COLO668 (cell line): ENCODE data around the gene CHAT.

Source experiments
- DNase-seq: peaks from one replicate; lab custom pipeline; 2025; ENCODE audit not compliant: unreplicated experiment; lab: John Stamatoyannopoulos, UW

Gene CHAT

DNA sequence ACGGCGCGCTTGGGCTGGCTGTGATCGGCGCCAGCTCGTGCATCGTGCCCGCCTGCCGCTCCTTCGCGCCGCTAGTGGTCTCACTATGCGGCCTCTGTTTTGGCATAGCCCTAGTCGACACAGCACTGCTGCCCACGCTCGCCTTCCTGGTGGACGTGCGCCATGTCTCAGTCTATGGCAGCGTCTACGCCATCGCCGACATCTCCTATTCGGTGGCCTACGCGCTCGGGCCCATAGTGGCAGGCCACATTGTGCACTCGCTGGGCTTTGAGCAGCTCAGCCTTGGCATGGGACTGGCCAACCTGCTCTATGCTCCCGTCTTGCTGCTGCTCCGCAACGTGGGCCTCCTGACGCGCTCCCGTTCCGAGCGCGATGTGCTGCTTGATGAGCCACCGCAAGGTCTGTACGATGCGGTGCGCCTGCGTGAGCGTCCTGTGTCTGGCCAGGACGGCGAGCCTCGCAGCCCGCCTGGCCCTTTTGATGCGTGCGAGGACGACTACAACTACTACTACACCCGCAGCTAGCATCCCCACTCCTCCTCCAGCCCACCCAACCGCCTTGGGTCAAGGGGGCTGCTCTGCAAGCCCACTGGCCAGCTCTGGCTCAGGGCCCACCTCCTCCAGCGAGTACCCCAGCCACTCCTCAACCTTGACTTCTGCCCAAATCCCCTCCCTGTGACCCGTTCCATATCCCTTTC lies 1.9 kb upstream of the CHAT start:
- no peak for DNase-seq

DNA sequence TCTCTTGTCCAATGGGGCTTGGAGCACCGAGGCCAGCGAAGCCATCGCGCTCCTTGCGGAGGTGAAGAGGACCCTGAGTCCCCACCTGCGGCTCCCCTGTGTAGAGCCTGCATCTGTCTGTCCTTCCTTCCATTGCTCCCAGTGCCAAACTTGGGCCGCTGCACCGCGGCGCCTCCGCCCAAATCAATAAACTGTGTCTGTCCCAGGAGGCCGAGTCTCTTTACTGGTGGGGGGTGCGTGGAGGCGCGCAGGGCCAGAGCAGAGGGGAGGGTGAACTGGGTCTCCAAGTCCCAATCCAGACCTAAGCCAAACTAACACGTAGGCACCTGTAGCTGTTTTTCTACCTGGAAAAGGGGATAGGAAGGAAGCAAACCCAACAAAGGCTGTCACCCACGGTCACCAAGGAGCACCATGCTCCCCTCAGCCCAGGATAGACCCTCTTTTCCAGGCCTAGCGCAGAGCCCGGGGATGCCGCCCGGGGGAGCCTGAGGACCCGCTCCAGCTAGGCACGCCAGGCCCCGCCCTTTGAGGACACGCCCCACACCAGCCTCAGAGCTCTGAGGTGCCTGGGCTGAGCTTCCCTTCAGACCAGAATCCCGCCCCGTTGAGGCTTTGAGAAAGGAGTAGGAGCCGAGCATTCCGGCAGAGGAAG lies 1.2 kb upstream of the CHAT start:
- peak; percentile 4 for DNase-seq

DNA sequence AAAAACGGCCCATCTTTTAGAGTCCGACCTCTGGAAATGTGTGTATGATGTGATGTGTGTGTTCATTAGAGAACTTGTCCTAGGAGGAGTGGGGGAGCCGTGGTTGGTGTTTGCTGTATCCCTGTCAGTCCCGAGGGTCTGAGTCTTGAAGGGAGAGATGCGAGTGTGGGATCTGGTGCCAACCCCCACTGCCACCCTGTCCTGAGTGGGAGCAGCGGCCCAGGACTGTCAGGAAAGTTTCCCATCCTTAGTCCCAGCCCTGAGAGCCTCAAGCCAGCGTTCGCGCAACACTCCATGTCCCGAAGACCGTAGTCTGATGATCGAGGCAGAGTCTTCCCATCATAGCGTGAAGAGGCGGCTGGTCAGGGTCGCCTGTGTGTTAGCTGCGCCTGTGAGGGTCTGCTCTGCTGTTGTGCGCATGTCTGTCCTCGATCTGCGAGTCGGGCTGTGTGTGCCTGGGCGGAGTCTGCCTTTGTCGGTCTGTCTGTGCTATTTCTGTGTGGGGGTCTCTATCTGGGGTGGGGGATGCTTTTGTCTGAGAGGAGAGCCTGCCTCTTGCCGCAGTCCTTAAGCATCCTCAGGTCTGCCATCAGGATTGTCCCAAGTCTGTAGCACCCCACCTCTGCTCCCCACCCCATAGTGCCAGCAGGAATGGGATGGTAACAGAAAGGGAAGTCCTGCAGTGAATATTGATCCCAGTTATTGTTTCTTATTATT lies 514 bp upstream of the CHAT start:
- no peak for DNase-seq

DNA sequence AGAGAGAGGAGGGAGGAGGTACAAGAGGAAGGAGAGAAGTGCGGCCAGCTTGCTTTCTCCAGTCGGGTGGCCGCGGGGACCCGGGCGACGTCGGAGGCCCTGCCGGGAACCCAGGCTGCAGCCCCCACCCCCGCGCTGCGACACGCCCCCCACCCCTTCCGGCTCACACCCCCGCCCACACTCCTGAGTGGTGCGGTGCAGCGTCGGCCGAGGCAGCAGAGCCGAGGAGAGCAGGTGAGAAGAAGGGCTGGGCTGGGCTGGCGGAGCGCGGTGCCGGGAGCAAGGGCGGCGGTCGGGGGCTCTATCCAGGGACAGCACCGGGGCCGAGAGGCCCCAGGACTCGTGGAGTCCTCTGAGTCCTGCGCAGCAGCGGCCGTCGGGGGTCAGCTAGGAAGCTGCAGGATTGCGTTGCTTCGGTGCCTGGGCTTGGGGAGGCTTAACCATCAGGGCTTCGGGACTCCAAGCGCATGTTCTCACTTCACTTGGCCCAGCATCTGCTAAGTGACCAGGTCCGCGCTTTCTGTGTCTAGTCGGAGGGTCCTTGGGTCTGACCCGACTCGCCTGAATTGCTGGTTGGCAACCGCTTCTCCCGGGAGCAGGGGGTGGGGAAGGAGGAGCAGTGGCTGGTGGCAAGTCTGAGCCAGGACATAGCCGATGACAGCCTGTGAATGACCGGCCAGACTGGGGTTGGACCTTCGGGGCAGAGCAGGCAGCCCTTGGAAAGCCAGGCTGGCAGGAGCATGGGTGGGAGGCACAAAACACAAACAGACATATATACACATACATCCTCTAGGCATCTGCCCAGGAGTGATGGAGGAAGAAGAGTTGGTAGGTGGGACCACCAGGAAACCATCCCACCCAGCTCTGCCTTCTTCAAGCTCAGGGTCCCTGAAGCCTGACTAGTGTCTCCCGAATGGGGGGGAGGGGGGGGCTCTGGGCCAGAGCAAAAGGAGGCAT lies 683 bp downstream of the CHAT start:
- no peak for DNase-seq

DNA sequence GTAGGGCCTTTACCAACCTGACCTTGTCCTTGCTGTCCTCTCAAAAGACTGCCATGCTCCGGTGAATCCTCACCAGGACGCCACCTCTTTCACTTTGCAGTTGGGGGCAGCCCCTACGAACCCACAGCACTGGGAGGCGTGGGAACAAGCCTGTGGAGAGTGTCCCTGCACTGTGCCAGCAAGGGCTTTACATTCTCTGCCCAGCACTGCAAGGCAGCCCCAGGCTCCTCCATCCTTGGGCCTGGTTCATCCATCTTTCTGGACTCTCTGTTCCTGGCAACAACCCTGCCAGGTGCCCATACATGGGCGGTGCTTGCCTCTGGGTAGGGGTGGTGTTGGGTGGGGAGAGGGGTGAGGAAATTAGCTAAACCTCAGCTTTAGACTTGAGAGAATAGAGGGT lies 1.4 kb downstream of the CHAT start:
- no peak for DNase-seq

DNA sequence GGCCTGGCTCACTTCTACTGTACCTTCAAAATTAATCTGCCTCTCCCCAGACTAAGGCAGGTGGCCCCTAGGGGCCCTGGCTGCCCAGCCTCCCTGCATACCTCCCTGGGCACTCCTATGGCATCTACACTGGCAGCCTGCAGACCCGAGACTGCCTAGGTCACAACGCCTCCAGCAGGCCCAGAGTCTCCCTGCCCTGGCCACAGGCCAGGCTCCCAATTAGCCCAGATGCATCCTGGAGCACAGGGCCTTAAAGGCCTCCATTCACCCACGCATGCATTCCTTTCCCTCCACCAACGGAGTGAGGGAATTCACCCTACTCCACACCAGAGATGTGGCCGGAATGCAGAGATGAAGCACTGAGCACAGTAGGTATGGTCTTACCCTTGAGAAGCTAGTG lies 1.9 kb downstream of the CHAT start:
- DNase-seq: no peak

DNA sequence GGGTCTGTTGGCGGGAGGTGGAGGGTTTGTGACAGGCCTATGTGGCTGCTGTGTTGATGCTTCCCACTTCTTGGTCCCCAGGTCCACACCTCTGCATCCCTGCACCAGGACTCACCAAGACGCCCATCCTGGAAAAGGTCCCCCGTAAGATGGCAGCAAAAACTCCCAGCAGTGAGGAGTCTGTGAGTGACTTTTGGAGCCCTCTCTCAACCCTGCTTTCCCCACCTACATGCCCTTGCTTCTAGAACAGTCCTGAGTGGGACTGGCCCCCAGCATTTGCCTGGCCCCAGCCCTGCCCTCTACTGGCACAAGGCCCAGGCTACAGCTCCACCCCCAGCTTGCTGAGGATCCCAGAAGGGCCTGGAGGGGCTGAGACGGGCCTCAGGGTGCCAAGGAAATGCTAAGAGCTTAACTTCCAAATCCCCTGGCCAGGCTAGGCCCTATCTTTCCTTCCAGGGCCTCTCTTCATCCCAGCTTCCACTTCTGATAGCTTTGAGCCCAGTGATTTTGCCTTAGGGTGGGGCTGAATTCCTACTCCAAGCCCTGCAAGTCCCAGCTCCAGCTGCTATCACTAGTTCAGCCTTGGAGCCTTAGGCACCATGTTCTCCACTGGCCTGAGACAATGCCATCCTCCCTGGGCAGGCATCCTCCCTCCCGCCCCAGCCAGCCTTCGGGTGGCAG lies 2.7 kb downstream of the CHAT start:
- DNase-seq: no peak

DNA sequence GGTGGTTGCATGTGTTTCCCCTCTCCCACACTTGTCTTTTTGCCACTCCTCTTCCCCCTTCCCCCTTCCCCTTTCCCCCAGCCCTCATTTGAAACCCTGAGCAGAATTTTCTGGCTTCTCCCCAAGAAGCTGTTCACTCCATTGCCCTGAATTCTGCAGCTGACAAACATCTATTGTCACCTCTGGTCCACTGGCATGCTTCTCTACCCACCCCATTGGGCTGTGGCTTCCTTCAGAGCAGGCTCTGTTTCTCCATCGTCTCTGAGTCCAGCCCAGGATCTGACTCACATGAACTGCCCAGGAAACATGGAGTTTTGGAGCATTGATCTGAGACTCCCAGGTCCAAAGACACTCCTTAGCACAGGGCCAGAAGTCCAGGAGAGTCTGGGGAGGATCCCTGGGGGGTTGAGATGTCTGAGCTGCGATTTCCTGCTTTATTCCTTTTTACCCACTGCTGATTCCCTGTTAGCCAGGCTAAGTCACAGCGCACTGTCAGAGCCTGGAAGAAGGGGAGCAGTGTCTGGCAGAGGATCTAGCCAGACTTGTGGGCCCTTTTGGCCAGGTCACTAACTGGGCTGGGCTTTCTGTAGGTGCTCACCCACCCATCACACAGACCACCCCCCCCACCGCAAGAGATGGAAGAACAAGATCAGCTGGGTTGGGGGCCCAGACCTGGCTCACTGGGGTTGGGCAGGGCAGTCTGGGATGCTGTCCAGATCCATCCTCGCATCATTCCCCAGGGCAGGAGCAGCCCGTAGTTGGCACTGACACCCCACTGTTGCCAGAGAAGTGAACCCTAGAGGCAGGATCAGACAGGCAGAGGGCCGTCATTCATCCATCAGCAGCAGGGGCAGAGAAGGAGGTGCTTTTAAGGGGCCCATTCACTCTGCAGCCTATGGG lies 3.5 kb downstream of the CHAT start:
- DNase-seq: no peak

DNA sequence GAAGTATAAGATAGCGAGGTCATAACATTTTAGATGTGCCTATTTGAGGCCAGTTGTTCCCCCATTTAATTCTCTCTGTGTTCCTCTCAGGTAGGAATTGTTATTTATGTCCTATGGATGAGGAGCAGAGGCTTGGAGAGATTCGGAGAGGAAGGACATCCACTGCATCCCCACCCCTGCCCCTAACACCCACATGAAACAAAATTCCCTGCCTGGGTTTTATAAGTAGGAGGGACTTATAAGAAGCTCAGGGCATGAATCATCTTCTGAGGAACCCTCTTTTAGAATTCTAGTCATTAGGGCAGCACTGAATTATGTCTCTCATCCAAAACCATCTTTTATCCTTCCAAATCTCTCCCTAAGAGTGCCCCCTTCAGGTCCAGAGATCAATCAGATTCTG lies 5.0 kb downstream of the CHAT start:
- DNase-seq: no peak

DNA sequence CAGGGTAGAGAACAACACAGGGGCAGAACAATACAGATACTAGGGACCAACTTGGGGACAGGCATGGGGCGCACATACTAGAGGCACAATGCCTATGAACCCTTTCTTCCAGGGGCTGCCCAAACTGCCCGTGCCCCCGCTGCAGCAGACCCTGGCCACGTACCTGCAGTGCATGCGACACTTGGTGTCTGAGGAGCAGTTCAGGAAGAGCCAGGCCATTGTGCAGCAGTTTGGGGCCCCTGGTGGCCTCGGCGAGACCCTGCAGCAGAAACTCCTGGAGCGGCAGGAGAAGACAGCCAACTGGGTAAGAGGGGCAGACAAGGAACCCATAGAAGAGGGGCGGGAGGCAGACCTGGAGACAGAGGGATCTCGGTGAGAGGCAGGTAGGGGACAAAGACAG lies 5.8 kb downstream of the CHAT start:
- no peak for DNase-seq

DNA sequence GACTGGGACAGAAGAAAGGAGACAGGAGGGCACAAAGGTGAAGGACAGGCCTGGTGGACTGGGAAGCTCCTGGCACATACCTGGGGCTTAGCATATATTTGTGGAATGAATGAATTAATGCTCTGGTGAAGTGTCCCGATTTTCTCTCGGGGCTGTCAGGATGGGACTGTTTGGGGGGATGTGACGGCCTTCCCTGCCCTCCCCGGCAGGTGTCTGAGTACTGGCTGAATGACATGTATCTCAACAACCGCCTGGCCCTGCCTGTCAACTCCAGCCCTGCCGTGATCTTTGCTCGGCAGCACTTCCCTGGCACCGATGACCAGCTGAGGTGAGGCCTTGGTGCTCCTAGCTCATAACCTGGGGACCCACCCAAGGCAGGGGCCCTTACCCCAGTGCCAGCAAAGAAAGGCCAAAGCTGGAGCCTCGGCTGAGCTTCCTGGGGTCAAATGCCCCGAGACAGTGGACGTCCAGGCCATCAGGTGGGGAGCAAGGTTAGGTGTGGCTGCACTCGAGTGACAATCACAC lies 6.5 kb downstream of the CHAT start:
- no peak for DNase-seq

DNA sequence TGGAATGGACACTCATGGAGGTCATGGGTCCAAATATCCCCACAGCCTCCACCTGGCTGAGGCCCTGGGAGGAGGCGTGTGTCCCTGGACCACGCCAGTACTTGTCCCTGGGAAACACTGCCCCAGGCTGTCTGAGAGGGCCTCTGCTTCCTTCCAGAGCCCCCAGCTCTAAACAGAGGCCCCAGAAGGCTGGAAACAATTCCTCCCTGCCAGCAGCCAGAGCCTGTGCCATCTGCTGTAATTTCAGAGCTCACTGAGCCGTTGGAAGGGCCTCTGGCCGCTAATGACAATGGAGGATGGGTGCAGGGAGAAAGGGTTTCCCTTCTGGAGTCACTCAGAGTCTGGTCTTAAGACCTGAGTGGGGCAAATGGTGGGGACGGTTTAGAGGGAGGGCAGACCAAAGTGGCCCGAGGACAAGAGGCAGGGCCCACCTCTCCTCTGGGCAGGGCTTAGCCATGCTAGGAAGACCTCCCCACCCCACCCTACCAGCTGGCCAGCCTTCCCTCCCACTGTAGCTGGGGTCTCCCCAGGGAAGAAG lies 7.1 kb downstream of the CHAT start:
- no peak for DNase-seq

DNA sequence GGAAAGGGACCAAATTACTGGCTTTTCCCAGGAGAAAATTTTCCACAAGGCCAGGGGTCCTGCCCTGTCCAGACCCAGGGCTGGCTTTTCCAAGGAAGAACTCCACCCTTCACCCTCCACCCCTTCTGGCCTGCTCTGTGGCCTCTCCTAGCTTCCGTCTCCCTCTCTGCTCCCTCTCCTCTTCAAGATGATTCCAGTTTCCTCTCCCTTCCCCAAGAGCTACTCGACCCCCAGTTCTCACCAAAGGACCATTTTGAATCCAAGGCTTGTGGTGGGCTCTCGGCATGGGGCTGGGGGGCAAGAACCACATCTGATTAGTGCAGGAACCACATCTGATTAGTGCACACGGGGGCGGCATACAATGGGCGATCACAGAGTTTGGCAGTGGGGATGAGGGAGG lies 7.7 kb downstream of the CHAT start:
- DNase-seq: no peak

DNA sequence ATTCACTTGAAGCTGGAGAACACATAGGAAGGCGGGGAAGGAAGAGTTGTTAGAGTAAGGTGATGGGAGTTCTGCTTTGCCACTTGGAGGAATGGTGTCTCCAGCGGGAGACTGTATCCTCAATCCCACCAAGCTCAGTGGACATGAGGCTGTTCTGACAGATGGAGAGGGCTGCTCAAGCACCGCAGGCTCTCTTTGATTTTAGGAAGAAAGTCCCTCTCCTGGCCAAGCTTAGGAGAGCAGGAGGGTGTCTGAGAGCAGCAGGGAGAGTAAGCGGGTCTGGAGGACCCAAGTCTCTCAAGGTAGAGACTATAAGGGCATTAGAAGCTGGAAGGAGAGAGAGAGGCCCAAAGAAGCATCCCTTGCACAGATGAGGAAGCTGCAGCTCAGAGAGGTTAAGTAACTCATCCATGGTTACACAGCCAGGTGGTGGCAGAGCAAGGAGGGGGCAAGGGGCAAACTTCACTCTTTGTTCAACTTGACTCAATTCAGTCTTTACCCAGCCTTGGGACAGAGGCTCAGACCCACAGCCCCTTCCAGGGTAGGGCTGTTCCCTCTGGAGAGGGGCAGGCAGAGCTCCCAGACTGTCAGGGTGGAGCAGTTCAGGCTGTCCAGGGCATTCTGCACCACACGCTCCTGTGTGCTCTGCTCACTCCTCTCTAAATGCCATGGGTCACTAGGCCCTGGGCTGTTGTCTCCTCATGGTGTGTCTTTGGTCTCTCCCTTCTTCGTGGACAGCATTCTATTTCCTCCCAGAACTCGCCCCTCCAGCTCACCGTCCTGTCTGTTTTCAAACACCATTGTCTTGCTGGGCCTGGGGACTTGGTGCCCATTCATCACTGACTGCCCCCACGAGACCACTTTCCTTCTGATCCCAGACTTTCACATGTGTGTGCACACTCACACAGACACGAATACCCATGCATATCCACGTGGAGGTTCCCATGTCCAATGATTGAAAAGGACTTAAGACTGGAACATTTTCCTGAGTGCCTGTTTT lies 8.9 kb downstream of the CHAT start:
- no peak for DNase-seq

DNA sequence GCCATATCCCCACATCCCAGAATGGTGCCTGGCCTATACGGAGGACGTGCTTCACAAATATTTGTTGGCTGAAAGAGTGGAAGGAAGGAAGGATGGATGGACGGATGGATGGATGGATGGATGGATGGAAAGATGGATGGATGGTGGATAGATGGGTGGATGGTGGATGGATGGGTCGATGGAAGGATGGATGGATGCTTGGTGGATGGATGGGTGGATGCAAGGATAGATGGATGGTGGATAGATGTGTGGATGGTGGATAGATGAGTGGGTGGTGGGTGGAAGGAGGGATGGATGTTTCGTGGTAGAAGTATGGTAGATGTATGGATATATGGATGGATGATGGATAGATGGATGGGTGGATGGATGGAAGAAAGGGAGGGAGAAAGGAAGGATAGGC lies 10.8 kb downstream of the CHAT start:
- no peak for DNase-seq

DNA sequence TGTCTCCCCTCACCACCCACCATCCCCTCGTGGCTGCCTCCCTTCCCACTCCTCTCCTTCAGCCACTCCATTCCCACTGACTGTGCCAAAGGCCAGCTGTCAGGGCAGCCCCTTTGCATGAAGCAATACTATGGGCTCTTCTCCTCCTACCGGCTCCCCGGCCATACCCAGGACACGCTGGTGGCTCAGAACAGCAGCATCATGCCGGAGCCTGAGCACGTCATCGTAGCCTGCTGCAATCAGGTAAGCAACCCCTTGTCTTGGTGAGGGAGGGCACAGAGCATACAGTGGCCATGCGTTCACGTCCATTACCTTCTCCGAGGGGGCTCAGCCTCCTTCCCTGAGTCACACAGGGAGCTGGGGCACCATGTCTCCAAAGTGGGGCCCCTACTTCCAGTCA lies 11.6 kb downstream of the CHAT start:
- no peak for DNase-seq

DNA sequence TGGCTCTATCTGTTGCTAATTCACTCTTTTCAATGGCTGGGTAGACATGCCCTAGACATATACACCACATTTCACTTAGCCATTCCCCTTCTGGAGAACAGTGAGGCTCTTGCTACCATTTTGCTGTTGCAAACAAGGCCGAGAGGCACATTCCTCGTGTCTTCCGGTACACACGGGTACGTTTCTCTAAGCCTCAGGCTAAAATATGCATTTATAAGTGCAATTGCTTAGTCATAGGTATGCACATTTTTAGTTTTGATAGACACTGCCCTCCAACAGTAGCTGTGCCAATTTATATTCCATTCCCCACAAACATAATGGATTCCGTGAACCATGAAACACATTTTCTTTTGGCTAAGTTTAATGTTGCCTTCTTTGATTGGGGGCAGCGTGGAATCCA lies 13.2 kb downstream of the CHAT start:
- DNase-seq: no peak

DNA sequence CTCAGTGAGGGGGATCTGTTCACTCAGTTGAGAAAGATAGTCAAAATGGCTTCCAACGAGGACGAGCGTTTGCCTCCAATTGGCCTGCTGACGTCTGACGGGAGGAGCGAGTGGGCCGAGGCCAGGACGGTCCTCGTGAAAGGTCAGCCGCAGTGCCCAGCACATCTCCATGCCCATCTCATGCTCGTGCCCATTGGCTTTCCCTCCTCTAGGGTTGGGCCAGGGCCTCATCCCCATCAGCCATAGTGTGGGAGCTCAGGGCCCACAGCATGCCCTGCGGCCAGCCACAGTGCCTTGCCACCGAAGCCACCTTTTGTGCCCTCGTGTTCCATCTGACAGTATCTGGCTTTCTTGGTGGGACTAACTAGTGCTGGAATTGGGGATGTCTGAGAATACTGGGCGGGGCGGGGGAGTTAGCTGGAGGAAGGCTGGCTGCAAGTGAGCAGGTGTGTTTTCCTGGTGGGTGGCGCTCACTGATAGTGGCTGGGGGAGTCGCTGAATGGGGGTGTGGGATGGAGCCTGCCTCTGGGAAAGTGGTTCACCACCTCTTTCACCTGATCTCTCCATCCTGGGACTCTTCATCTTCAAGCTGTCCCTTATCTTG lies 13.9 kb downstream of the CHAT start:
- DNase-seq: no peak
